ENCODE data around the gene WDR48. TPM values are rescaled to one million over a fixed set of nuclear protein-coding genes. Genes with fewer than 3 reads are reported as not detected.

The WDR48 gene
- total RNA-seq, 4 donors from 2014 or later = 26.1 to 37.0 (median 34.2) TPM

DNA sequence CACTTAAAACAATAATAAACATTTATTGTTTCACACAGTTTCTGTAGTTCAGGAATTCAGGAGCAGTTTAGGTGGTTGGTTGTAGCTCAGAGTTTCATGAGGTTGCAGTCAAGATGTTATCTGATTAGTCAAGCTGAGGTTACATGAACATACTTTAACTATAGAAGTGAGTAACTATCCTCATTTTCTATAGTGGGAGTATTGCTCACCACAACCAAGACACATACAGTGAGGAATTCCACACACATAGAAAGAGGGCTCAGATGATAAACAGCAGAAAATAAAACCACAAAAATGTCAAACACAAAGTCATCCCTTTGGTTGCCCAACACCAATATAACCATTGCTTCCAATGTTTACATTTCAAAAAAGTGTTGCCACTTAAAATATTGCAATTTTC, 13.7 kb upstream of the WDR48 start:
- TF ChIP-seq, protein P1, sequence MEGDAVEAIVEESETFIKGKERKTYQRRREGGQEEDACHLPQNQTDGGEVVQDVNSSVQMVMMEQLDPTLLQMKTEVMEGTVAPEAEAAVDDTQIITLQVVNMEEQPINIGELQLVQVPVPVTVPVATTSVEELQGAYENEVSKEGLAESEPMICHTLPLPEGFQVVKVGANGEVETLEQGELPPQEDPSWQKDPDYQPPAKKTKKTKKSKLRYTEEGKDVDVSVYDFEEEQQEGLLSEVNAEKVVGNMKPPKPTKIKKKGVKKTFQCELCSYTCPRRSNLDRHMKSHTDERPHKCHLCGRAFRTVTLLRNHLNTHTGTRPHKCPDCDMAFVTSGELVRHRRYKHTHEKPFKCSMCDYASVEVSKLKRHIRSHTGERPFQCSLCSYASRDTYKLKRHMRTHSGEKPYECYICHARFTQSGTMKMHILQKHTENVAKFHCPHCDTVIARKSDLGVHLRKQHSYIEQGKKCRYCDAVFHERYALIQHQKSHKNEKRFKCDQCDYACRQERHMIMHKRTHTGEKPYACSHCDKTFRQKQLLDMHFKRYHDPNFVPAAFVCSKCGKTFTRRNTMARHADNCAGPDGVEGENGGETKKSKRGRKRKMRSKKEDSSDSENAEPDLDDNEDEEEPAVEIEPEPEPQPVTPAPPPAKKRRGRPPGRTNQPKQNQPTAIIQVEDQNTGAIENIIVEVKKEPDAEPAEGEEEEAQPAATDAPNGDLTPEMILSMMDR (IDR thresholded peaks at IDR 0.05; ENCODE audit: low read depth) = no peak

DNA sequence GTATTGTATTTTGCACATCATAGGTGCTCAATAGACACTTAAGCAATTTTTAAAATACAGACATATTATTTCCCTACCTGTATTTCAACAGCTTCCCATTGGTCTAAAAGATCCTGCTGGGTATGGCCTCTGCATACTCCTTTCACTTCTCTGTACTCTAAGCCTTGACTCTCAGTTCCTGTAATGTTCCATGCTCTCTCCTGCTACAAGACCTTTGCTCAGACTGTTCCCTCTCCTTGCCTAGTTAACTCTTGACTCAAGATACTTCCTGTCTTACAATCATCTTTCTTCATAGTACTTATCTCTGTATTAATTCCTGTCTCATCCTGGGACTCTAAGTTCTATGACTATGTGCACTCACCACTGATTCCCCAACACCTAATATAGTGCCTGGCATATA, 1.8 kb upstream of the WDR48 start:
- TF ChIP-seq, protein P1 (IDR thresholded peaks at IDR 0.05; ENCODE audit: low read depth) = no peak

DNA sequence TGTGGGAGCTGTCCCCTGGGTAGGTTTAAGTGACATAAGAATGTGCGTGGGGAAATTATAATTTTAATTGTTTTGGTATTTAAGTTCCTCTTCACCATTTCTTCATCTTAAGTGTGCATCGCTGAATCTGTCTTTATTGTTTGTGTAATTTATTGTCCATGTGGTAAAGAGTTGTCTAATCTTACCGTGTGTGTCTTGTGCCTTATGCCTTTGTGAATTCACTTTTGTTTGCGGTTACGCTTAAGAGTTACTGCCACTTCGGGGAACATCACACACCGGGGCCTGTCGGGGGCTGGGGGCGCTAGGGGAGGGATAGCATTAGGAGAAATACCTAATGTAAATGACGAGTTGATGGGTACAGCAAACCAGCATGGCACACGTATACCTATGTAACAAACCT, 767 bp downstream of the WDR48 start:
- TF ChIP-seq, protein P1 (IDR thresholded peaks at IDR 0.05; ENCODE audit: low read depth) = no peak

DNA sequence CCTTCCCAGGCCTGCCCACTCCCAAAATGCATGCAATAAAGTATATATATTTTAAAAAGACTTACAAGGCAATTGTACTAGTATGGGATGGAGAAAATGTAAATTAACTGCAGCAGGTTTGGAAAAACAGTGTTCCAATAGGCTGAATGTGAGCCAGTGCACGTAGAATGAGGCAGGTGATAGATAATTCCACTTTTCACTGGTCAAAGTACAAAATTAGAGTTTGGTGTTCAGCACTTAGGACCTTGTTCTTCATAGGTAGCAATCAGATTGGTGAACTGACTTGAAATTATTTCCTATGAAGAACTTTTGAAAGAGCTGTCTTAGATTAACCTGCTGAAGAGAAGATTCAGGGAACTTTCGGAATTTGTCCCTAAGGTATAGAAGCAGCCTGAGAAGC, 1.9 kb downstream of the WDR48 start:
- TF ChIP-seq, protein P1 (IDR thresholded peaks at IDR 0.05; ENCODE audit: low read depth) = no peak

DNA sequence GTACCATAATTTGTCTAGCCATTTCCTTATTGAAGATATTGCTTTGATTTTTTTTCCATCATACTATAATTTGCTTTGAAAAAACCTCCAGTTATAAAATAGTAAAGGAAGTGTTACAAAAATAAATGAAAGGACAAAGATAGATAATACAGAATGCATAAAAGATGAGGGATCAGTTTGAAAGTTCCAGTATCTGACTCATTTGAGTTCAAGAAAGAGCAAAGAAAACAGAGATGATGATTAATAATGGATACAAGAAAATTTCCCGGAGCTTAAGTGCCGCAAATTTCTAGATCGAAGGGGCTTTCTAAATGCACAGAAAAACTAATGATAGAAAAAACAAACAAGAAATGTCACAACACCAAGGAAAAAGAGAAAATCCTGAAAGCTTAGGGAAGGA, 4.3 kb downstream of the WDR48 start:
- TF ChIP-seq, protein P1 (IDR thresholded peaks at IDR 0.05; ENCODE audit: low read depth) = no peak

DNA sequence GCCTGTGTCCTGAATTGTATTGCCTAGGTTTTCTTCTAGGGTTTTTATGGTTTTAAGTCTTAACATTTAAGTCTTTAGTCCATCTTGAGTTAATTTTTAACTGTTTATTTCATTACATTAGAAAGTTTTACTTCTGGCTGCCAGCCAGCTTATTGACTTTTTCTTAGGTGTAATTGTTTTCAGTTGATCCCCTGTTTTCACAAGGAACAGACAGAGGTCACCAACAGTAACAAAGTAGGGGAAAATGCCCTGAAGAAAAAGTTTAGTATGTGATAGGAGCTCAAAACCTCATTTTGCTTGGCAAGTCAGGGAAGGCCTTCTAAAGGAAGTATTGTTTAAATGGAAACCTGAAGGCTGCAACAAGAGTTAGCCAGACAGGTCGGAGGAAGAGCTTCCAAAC, 10.4 kb downstream of the WDR48 start:
- TF ChIP-seq, protein P1 (IDR thresholded peaks at IDR 0.05; ENCODE audit: low read depth) = no peak

DNA sequence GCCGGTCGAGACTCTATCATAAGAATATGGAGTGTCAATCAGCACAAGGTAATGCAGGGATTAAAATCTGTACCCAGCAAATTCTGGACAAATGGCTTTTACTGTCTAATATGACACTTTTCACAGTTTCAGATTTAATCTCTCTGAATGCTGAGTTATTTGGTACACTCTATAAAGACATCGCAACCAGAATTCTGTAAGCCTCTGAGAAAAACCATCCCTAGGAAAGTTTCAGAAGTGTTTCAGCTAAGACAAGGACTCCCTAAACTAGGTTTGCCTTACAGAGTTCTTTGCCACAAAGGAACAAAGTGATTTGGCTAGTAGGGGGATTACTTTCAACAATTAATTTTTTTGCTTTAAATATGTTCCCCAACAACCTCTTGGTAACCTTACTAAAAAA, 11.3 kb downstream of the WDR48 start:
- TF ChIP-seq, protein P1 (IDR thresholded peaks at IDR 0.05; ENCODE audit: low read depth) = no peak

Measured in subcutaneous adipose tissue (tissue), 4 donors.